Eye (tissue), 1 donor: ENCODE data around the gene SKI.
"Not testable (repeated sequence)": the region's sequence is repeated elsewhere in the genome, so short reads cannot be mapped to it uniquely, and the experiment has no call there.

Source experiments
- DNase-seq: peaks from one replicate; pipeline ENCODE4 v3.0.0-alpha.2; 2015

The SKI gene

GRCh38 chr1:2328676-2329455, 100.7 kb downstream of the SKI start:
- DNase-seq, result no peak

- no peak for DNase-seq
Observed at GRCh38 chr1:2330035-2330434, 101.9 kb downstream of the SKI start.

GRCh38 chr1:2330519-2331199, 102.5 kb downstream of the SKI start:
- DNase-seq, result peak; percentile 92

- DNase-seq, result no peak
Observed at GRCh38 chr1:2331200-2331544, 103.1 kb downstream of the SKI start.

GRCh38 chr1:2331580-2331979, 103.5 kb downstream of the SKI start:
- DNase-seq, result not testable (repeated sequence)

GRCh38 chr1:2334366-2334765, 106.2 kb downstream of the SKI start:
- DNase-seq, result no peak

GRCh38 chr1:2334883-2335534, 106.9 kb downstream of the SKI start:
- DNase-seq, result no peak

GRCh38 chr1:2335721-2336455, 107.8 kb downstream of the SKI start:
- peak; percentile 59 for DNase-seq

- no peak for DNase-seq
Observed at GRCh38 chr1:2336499-2336898, 108.4 kb downstream of the SKI start.

- no peak for DNase-seq
Observed at GRCh38 chr1:2337081-2337480, 109.0 kb downstream of the SKI start.

GRCh38 chr1:2337501-2337900, 109.4 kb downstream of the SKI start:
- DNase-seq, result no peak

GRCh38 chr1:2339206-2340085, 111.3 kb downstream of the SKI start:
- no peak for DNase-seq

- no peak for DNase-seq
Observed at GRCh38 chr1:2340086-2340917, 112.2 kb downstream of the SKI start.

GRCh38 chr1:2340918-2341254, 112.8 kb downstream of the SKI start:
- no peak for DNase-seq

- no peak for DNase-seq
Observed at GRCh38 chr1:2341706-2342383, 113.7 kb downstream of the SKI start.

- no peak for DNase-seq
Observed at GRCh38 chr1:2342384-2343022, 114.4 kb downstream of the SKI start.

- DNase-seq, result no peak
Observed at GRCh38 chr1:2343023-2343935, 115.2 kb downstream of the SKI start.

- no peak for DNase-seq
Observed at GRCh38 chr1:2344121-2344681, 116.1 kb downstream of the SKI start.

- DNase-seq, result no peak
Observed at GRCh38 chr1:2344744-2345296, 116.7 kb downstream of the SKI start.
